Measurements from ENCODE around the gene PSMD2. TPM values are rescaled to one million over a fixed set of nuclear protein-coding genes. Genes with fewer than 3 reads are reported as not detected.

The PSMD2 gene
- total and polyA plus RNA-seq, 10 of the 15 experiments (the other 5 are each of a cell fraction or from before 2014, with no cell fraction given) = 103 to 515 (median 197) TPM

- Histone ChIP-seq H3K27me3 (replicated peaks in 1 of 2; ENCODE audit: control insufficient read depth in 2 of 2, insufficient read depth in 2 of 2, low read length in 1 of 2) (no peaks in the 10 kb centered on the region), H3K27ac (ENCODE audit: control insufficient read depth, insufficient read depth) (no peak overlapping the region), H3K79me2 (ENCODE audit: control insufficient read depth, insufficient read depth, low read length) (no peaks in the 10 kb centered on the region), H3K4me1 (ENCODE audit: control insufficient read depth, insufficient read depth, low read length) (peaks cover 8% of the 10 kb centered on the region), H4K20me1 (ENCODE audit: control insufficient read depth, insufficient read depth) (peaks cover 2% of the 10 kb centered on the region), H2AFZ (ENCODE audit: control insufficient read depth, low read depth, low read length) (no peak overlapping the region), H3K36me3 (ENCODE audit: control insufficient read depth in 2 of 2, insufficient read depth in 2 of 2, low read length in 1 of 2) (peaks cover 27 to 34% of the 10 kb centered on the region in 2 experiments), H3K4me2 (ENCODE audit: control insufficient read depth, insufficient read depth) (no peak overlapping the region), H3K9me3 (replicated peaks; ENCODE audit: control insufficient read depth, insufficient read depth, low read length) (no peaks in the 10 kb centered on the region), H3K4me3 (no peak overlapping the region), H3K9ac (ENCODE audit: control insufficient read depth, insufficient read depth, low read length) (no peak overlapping the region)
- DNase-seq (ENCODE audit: low read depth, low spot score) (no peak), FAIRE-seq (no peak), ATAC-seq (no peak)
- RAD21 ChIA-PET (ENCODE audit: unreplicated experiment) = interaction anchor here (0.6 kb wide), 1 partner anchor 439 kb away, joined by 7 read pairs; no protein-coding TSS in a partner anchor
- in situ Hi-C loops (cut with MboI) = no loop called here
- 84% methylated on average over 15 of the region's 15 CpGs for WGBS (ENCODE audit: insufficient coverage, insufficient replicate concordance, low lambda C conversion rate, missing lambda C conversion rate)
- TF ChIP-seq POLR2AphosphoS5 (IDR thresholded peaks at IDR 0.05; ENCODE audit: low read length) (peak; percentile 32; the same call in 1 of the 2 replicates), POLR2A (IDR thresholded peaks at IDR 0.05; ENCODE audit: low read depth, low read length) (peak; percentile 15), ZNF217 (IDR thresholded peaks at IDR 0.05) (no peak)
- POLR2A ChIA-PET = interaction anchor here (0.5 kb wide), 1 partner anchor 28 kb away, joined by 3 read pairs; no protein-coding TSS in a partner anchor
- BruUV-seq (replicated peaks) = no TSS peak
- CTCF ChIA-PET = no interaction called here
- intact Hi-C loops (cut with micrococcal nuclease; ENCODE audit: unreplicated experiment) = no loop called here
- SMC1A ChIA-PET (ENCODE audit: uncharacterized antibody, unreplicated experiment) = no interaction called here
These were observed 35.6 kb downstream of the PSMD2 start for GRCh38 chr3:184334470-184335158.

GRCh38 chr3:184335291-184335660 lies 36.2 kb downstream of the PSMD2 start:
- peaks cover 2% of the 10 kb centered on the region for H4K20me1 ChIP-seq (ENCODE audit: control insufficient read depth, insufficient read depth)
- intact Hi-C loops (cut with micrococcal nuclease; ENCODE audit: unreplicated experiment) (no loop called here), in situ Hi-C loops (cut with MboI) (no loop called here)
- H3K27me3 ChIP-seq (replicated peaks in 1 of 2; ENCODE audit: control insufficient read depth in 2 of 2, insufficient read depth in 2 of 2, low read length in 1 of 2) = no peaks in the 10 kb centered on the region
- WGBS (ENCODE audit: insufficient coverage, insufficient replicate concordance, low lambda C conversion rate, missing lambda C conversion rate) = 44% methylated on average over 4 of the region's 4 CpGs
- FAIRE-seq (no peak), ATAC-seq (peak; percentile 2; the same call in 2 of the 3 replicates), DNase-seq (ENCODE audit: low read depth, low spot score) (no peak)
- no peaks in the 10 kb centered on the region for H3K79me2 ChIP-seq (ENCODE audit: control insufficient read depth, insufficient read depth, low read length)
- ChIA-PET SMC1A (ENCODE audit: uncharacterized antibody, unreplicated experiment) (no interaction called here), CTCF (no interaction called here), RAD21 (ENCODE audit: unreplicated experiment) (interaction anchor here (0.6 kb wide), 1 partner anchor 440 kb away, joined by 7 read pairs; no protein-coding TSS in a partner anchor), POLR2A (no interaction called here)
- no peak overlapping the region for H3K27ac ChIP-seq (ENCODE audit: control insufficient read depth, insufficient read depth)
- BruUV-seq (replicated peaks) = no TSS peak
- peaks cover 27% of the 10 kb centered on the region in 2 experiments for H3K36me3 ChIP-seq (ENCODE audit: control insufficient read depth in 2 of 2, insufficient read depth in 2 of 2, low read length in 1 of 2)
- H3K4me1 ChIP-seq (ENCODE audit: control insufficient read depth, insufficient read depth, low read length) = peaks cover 8% of the 10 kb centered on the region
- no peak overlapping the region for H3K9ac ChIP-seq (ENCODE audit: control insufficient read depth, insufficient read depth, low read length)
- no peaks in the 10 kb centered on the region for H3K9me3 ChIP-seq (replicated peaks; ENCODE audit: control insufficient read depth, insufficient read depth, low read length)
- TF ChIP-seq SREBF2 (IDR thresholded peaks at IDR 0.05; ENCODE audit: low read length) (no peak), EED (IDR thresholded peaks at IDR 0.05; ENCODE audit: low read depth) (peak; percentile 23; the same call in 1 of the 2 replicates)
- H2AFZ ChIP-seq (ENCODE audit: control insufficient read depth, low read depth, low read length) = no peak overlapping the region
- H3K4me3 ChIP-seq = no peak overlapping the region; the same call in 1 of the 2 replicates
- H3K4me2 ChIP-seq (ENCODE audit: control insufficient read depth, insufficient read depth) = peak overlapping the region; percentile 94; the same call in 1 of the 2 replicates

Measured in GM12878 (cell line).